NCI-H2171 treated with DMSO at 0.1 percent for 48 hours (cell line): Measurements from ENCODE around the gene TMEM132D.
A peak's percentile ranks its signal among the peaks of the same experiment; 100 is the strongest.
"Not testable (repeated sequence)": the region's sequence is repeated elsewhere in the genome, so short reads cannot be mapped to it uniquely, and the experiment has no call there.

Source experiments
- DNase-seq: peaks from one replicate; lab custom pipeline; 2025; lab: John Stamatoyannopoulos, UW

TMEM132D gene

GRCh38 chr12:129903956-129904829 is at the start of gene TMEM132D:
TMEM132D (minus strand) TSS chr12:129904025.
- DNase-seq, result no peak

- DNase-seq, result peak; percentile 2
These were observed 45.8 kb upstream of the TMEM132D start for GRCh38 chr12:129949651-129950050.

DNA sequence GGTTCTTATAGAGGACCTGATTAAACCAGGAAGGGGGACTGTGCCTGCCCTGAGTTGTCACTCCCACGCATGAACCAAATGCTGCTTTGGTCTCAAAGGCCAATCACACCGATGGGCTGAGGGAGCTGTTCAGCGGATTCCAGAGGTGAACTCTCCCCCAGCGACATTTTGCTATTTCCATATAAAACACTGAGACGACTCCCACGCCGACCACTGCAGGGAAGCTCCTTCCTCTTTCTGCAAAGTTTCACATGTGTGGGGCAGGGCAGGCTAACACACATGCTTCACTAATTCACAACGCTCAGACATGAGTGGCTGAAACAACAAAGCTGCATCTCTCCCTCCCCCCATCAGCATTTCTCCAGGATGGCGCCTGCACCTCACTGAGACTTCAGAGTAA is 37.8 kb upstream of the TMEM132D start:
- no peak for DNase-seq

GRCh38 chr12:129938089-129938488 is 34.3 kb upstream of the TMEM132D start:
- DNase-seq, result no peak

DNA sequence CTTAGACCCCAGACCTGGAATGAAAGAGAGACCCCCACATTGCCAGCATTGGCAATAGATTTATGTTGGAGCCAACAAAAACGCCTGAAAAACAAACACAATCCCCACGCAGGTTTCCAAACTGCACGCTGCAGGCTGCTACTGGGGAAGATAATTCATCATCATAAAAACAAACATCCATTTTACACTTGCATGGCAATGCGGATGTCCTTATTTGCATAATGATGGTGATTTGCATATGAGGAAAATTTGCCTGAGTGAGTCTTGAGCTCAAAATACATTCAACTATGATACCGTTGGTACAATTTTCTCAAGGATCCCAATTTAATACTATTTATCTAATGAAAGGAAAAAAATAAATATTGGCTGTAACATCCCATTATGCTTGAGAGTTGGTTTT is 33.6 kb upstream of the TMEM132D start:
- no peak for DNase-seq

- DNase-seq, result no peak
These were observed 24.8 kb upstream of the TMEM132D start for GRCh38 chr12:129928643-129929042.

- DNase-seq, result no peak
These were observed 23.6 kb upstream of the TMEM132D start for GRCh38 chr12:129927316-129927900.

DNA sequence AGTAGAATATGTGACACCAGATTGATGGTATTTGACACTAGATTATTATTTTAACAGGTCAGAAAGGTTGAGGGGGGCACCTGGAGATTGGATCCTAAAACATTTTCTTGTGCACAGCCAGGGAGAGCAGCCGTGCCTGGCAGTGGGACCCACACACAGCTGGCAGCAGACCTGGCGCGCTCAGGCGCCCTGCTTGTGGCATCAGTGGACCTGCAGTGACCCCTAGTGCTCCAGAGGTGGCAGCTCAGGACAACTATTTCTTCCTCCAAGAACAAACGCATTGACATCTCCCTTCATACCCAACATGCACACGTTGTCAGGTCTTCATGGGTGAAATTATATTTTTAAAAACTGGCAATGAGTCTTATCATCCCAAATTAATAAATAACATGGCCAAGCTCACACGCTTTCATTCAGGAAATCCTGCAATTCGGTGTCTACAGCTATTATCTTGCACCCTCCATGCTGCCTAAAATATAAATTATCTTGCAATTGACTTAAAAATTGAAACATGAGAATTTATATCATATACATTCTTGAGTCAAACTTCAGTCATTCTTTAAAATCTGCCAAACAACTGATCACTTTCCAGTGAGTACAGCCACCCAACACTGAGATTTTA is 7.7 kb upstream of the TMEM132D start:
- DNase-seq, result peak; percentile 41

DNA sequence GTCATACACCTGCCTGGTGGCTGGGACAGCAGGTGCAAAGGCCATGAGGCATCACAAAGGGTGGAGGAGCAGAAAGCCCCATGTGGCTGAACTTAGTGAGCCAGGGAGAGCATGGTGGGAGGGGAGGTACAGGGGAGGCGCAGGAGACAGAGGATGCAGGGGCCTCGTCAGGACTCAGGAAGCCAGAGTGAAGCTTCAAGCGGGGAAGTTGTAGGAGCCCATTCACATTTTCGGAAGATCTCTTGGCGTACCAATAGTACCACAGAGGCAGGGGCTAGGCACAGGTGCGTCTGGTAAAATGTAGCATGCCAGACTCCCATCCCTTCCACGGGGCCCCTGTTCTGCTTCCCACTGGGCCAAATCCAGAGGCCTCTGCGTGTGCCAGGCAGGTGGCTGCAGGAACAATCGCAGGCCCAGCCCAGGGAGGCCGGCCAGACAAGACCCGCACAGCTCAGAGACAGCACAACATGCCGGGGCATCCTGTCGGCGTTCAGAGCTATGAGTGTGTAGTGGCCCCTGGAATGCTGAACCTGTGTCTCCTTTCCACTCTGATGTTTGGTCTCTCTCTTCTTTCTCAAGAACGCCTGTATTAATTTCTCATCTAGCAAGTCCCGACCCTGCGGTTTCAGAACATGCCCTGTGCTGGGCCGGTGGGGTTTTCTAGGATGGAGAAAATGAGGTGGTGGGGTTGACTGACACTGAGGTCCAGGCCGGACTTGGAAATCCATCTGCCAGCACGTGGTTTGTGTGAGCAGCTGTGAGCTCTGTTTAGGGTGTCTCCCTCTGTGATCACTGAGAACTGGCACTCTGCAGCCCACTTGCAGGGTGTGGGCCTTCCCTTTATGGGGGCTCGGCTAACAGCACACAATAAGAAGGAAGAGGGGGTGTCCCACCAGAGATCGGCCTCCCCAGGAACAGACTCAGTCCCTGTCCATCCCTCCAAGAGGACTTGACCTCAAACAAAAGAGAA is 5.5 kb upstream of the TMEM132D start:
- DNase-seq, result no peak

DNA sequence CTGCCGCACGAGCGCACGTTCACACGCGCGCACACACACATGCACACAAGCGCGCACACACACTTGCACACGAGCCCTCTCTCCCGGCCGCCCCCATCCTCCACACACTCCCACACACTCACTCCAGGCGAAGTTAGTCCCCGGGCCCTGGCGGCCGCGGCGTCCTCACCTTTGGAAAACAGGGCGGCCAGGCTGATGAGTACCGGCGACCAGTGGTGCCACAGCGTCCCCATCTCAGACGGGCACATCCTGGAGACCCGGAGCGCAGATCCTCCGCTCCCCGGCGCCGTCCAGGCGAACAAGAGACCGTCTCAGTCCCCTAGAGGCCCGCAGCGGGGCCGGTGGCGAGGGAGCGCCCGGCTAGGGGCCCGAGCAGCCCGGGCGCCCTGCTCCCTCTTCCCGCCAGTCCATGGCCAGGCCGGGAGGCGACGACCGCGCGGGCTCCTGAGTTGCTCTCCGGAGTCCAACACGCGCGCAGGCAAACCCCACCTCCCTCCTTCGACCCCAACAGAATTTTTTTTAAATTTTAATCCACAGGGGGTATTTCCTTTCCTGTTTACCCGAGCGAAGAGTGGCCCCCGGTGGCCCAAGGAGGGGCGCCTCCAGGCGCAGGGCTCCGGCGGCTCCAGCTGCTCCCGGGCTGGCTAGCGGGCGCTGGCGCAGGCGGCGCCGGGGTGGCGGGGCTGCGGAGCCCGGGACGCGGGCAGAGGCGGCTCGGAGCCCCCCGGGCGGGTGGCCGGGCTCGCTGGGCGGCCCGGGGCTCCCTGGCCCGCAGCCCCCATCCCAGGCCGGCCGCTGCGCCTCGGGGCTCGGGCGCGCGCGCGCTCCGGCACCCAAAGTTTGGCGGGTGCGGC is 506 bp downstream of the TMEM132D start:
- no peak for DNase-seq

- DNase-seq, result no peak
These were observed 1.3 kb downstream of the TMEM132D start for GRCh38 chr12:129902371-129903091.

DNA sequence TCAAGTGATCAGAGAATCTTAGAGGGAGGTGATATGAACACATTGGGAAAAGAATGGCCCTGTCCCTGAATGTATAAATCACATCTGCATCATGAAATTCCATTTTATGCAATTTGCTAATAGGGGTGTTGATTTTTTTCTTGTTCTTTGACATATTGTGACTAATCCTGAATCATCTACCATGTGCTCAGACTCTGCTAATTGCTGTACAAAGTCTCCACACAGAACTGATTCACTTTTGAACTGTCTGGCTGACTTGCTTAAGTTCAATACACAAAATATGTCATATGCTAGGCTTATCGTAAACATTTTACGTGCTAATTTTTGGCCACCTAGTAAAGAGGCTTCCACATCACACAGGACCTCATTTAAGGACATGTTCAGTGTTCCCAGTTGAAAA is 2.6 kb downstream of the TMEM132D start:
- DNase-seq, result no peak

DNA sequence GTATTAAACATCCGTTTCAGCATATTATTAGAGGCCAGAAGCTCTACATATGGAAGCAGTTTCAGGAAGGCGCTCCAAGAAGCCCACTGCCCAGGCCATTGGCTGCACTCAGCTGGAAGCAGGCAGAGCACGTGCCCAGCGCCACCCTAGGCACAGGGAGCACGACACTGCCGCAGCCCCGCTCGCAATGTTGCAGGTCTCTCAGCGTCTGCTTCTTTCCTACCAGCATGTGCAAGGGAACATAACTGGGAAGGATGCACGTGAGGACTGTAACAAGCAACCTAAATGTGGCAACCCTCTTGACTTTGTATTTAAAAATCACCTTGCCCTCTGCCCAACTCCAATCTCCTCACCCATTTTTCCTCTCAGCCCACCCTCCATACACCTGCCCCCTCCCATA is 3.5 kb downstream of the TMEM132D start:
- DNase-seq, result no peak

DNA sequence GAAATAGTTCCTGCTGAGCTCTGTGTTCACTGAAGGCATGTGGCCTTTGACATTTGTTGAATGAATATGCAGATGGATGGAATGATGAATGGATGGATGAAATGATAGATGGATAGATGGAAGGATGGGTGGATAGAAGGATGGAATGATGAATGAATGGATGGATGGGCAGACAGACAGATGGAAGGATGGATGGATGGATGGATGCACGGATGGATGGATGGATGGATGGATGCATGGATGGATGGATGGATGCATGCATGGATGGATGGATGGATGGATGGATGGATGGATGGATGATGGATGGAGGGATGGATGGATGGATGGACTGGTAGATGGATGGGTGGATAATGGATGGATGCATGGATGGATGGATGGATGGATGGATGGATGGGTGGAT is 4.8 kb downstream of the TMEM132D start:
- DNase-seq, result not testable (repeated sequence)

- DNase-seq, result no peak
These were observed 10.1 kb downstream of the TMEM132D start for GRCh38 chr12:129893691-129894090.

- no peak for DNase-seq
These were observed 16.7 kb downstream of the TMEM132D start for GRCh38 chr12:129887101-129887500.

GRCh38 chr12:129886541-129886940 is 17.3 kb downstream of the TMEM132D start:
- DNase-seq, result no peak

DNA sequence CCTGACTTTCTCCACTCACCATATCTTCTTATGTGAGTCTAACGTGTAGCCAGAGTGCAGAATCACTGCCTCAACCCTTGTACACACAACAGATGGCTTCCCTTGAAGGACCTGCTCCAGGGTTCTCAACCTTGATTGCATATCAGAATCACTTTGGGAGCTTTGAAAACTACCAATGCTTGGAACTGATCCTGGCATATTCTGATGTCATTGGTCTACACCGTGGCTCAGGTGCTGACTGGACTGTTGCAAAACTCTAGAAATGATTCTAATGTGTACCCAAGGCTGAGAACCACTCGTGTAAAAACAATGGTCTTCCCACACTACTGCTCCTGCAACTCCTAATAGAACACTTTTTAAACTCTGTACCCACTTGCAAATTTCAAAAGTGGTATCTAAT is 18.5 kb downstream of the TMEM132D start:
- no peak for DNase-seq

- DNase-seq, result no peak
These were observed 26.4 kb downstream of the TMEM132D start for GRCh38 chr12:129877411-129877810.

DNA sequence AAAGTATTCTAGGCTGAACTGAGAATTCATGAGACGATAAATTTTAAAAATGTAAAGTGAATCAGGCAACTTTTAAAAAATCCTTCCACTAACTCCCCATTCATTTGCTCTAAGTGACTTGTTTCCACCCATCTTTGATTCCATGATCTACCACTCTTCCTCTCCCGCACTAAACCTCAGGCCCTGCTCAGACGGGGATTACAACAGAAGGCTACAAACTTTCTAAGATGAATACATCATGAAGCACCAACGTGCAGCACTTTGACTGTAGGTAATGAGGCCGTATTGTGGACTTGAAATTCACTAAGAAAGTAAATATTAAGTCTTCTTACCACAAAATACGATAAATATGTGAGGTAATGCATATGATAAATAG is 30.0 kb downstream of the TMEM132D start:
- no peak for DNase-seq
